Activated gamma-delta T cell treated with Interleukin-2 at 50 U/mL for 16 hours (primary cell): Measurements from ENCODE around the gene TAX1BP1.
"Not testable (repeated sequence)": the region's sequence is repeated elsewhere in the genome, so short reads cannot be mapped to it uniquely, and the experiment has no call there.

Source experiments
- DNase-seq: peaks from one replicate; pipeline ENCODE4 v3.0.0-alpha.2; 2020

Gene TAX1BP1

GRCh38 chr7:27846388-27846787, 106.4 kb downstream of the TAX1BP1 start:
- no peak for DNase-seq

DNA sequence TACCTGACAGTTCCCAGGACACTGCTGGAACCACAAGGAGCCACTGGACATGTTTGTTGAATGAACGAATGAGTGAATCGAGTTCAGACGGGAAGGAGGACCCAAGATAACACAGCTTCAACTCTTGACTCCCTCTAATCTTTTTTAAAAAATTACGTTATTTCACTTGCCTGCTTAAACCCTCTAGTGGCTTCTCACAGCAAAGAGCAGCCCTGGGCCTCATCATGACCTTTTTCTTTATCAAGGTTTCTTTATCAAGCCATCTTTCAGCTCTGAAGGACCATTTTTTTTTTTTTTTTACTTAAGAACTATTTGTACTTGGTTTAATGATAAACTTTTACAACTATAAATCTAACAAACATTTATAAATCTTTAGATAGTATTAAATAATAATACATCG, 110.6 kb downstream of the TAX1BP1 start:
- DNase-seq: no peak

DNA sequence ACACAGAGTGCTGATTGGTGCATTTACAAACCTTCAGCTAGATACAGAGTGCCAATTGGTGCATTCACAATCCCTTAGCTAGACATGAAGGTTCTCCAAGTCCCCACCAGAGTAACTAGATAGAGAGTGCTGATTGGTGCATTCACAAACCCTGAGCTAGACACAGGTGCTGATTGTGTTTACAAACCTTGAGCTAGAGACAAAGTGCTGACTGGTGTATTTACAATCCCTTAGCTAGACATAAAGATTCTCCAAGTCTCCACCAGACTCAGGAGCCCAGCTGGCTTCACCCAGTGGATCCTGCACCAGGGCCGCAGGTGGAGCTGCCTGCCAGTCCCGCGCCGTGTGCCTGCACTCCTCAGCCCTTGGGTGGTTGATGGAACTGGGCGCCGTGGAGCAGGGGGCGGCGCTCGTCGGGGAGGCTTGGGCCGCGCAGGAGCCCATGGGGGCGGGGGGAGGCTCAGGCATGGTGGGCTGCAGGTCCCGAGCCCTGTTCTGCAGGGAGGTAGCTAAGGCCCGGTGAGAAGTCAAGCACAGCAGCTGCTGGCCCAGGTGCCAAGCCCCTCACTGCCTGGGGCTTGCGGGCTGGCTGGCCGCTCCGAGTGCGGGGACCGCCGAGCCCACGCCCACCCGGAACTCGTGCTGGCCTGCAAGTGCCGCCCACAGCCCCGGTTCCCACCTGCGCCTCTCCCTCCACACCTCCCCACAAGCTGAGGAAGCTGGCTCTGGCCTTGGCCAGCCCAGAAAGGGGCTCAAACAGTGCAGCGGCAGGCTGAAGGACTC, 116.9 kb downstream of the TAX1BP1 start:
- DNase-seq: not testable (repeated sequence)

DNA sequence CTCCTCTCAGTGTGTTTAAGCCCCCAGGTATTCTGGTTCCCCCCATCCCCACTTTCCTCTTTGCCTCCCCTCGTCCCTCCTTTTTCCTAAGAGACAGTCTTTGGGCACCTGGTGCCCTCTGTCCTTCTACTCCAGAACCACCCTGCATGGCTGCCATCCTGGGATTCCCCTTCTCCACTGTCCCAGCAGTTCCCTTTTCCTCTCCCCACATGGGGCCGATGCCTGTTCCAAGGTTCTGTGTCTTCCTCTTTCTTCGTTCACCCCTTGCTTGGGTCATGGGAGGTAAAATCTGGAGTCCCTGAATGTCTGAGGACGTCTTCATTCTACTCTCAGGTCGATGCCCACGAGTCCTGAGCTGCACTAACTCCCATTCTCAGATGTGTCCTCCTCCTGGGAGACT, 120.8 kb downstream of the TAX1BP1 start:
- no peak for DNase-seq

GRCh38 chr7:27861747-27862146, 121.8 kb downstream of the TAX1BP1 start:
- DNase-seq: no peak

- no peak for DNase-seq
Observed at GRCh38 chr7:27863880-27864279, 123.9 kb downstream of the TAX1BP1 start.

DNA sequence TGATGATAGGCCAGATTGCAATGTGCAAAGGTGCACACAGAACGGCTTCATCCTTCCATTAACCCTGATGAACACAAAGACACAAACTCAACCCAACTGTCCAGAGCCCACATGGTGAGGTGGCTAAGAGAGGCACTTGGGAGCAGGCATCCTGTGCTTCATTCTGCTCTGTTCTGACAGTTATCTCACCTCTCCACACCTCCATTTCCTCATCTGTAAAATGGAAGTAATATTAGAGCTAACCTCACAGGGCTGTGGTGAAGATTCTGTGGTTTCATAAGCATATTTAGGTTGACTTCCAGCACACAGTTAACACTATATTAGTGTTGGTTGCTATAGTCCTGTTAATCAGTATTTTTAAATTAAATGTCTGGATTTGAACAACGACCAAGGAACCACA, 126.3 kb downstream of the TAX1BP1 start:
- no peak for DNase-seq

DNA sequence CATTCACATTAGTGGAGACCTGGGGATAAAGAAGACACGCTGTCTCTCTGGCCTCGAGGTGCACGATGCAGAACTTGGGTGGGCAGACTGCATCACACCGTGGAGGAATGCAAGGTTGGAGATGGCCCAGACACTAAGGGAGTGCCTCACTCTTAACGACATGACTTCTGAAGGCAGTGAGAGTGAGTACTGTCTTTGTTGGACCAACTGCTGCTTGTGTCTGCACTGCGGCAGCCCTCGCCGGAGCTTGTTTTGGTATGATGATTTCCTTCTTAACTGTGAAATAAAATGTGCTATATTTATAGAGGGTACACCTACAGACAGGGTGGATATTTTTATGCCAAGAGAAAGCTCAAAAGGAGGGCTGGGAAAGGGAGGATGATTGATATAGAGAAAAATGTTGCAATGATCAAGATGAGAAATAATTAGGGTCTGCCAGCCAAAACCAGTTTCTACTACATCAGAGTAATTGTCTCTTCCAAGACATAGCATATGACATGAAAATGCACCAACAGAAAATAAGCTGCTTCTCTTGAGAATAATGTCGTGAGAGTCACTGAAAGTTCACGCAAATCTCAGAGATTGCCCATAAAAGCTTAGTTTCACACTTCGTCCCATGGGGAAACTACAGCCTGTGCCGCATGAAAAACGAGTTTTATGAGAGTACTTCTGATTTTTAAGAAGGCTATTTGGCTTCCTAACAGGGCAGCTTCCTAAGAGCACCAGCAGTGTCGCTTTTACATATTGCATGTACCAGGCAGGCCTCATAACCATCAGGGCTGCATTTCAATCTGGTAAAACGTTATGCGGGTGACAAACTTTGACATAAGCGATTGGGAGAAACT, 127.1 kb downstream of the TAX1BP1 start:
- DNase-seq: no peak

DNA sequence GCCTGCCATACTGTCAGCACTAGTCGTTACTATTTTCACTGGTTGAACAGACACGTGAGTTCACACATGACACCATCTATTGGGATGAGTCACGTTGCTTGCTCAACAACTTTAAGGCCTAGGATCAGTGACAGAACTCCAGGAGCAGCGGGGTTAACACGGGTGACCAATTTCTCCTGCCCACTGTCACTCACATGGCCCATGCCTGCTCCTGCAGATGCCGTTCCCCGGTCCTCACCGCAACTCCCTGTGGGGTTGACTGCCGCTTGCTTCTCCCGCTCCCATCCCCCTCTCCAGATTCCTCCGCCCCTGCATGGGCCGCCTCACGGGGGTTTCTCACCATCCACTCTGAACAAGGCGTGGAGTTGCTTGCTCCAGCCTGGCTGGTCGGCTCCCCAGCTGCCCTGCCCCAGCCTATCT, 128.2 kb downstream of the TAX1BP1 start:
- no peak for DNase-seq

GRCh38 chr7:27869056-27869455, 129.1 kb downstream of the TAX1BP1 start:
- DNase-seq: no peak

DNA sequence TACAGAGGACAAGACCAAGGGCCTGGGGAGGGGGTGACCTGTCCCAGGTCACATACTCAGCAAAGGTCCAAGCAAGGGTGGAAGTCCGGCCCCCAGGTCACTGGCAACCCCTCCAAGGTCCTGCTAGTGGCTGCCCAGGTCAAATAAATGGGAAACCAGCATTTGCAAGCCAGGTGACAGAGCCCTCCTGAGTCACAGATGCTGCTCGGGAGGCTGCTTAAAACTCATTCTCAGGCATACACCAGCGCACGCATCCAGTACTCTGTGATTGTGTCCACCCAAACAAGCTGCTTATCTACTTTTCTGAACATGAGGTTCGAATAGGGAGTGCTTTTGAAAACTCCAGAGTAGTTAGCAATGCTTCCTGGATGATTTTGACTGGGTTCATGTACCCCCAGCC, 130.6 kb downstream of the TAX1BP1 start:
- no peak for DNase-seq

DNA sequence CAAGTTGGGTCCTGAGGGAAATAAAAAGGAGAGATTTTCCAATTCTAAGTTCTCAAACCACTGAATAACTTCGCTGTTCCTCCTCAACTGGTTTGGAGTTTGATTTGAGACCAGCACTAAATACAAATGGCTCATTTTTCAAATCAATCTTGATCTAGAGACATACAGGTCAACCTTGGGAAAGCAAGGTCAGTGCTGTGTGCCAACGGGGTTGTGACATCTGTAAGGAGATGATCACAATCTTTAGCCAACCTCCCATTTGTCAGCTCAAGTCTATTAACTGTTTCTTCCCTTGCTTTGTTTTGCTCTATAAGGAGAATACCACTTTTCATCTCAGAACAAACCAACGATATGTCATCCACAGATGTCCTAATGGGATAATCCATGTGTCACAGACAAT, 131.1 kb downstream of the TAX1BP1 start:
- no peak for DNase-seq

- DNase-seq: no peak
Observed at GRCh38 chr7:27871866-27872265, 131.9 kb downstream of the TAX1BP1 start.

- no peak for DNase-seq
Observed at GRCh38 chr7:27872356-27873275, 132.7 kb downstream of the TAX1BP1 start.

- DNase-seq: no peak
Observed at GRCh38 chr7:27873981-27874957, 134.3 kb downstream of the TAX1BP1 start.

- DNase-seq: no peak
Observed at GRCh38 chr7:27875061-27875460, 135.1 kb downstream of the TAX1BP1 start.

DNA sequence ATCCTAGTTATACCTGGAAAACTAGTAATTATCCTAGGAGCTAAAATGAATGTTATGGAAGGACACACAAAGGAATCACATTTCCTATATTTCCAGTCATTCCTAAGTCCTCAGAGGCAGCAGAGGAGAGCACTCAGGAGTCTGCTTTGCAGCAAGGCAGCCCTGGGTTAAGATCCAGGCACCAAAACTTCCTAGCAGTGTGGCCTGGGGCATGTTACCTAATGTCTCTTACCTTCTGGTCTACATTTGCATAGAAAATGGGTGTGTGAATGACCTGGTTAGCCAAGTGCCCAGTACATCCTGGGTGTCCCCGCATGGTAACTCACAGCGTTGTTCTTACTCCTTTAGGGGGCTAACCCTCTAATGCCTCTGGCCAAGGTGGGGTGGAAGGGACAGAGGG, 135.9 kb downstream of the TAX1BP1 start:
- no peak for DNase-seq

GRCh38 chr7:27876756-27877155, 136.8 kb downstream of the TAX1BP1 start:
- no peak for DNase-seq
